ENCODE results near the gene KCNN1. TPM values are rescaled to one million over a fixed set of nuclear protein-coding genes. Genes with fewer than 3 reads are reported as not detected.

The KCNN1 gene
- total RNA-seq, 1 donor from 2014 or later, result 1.5 TPM

GRCh38 chr19:18013210-18014111 is 46.6 kb downstream of the KCNN1 start:
- H3K36me3 Mint-ChIP-seq (ENCODE audit: low read depth, unreplicated experiment), result peaks cover 6% of the 10 kb centered on the region
- no peak for TF ChIP-seq CTCF (IDR thresholded peaks at IDR 0.05; ENCODE audit: insufficient read depth, low read depth, low read length)
- TF ChIP-seq EZH2 (IDR thresholded peaks at IDR 0.05; ENCODE audit: insufficient read depth, low read length), result no peak
- Histone ChIP-seq H2AFZ (ENCODE audit: low read depth, low read length) (no peak overlapping the region), H3K27me3 (ENCODE audit: insufficient read depth, low read length) (no peaks in the 10 kb centered on the region), H3K9me3 (ENCODE audit: insufficient read depth, low read depth, low read length) (no peaks in the 10 kb centered on the region), H3K36me3 (ENCODE audit: insufficient read depth, low read length) (no peaks in the 10 kb centered on the region), H4K20me1 (ENCODE audit: insufficient read depth, low read length) (no peaks in the 10 kb centered on the region), H3K4me2 (ENCODE audit: low read length) (no peak overlapping the region), H3K9ac (ENCODE audit: low read length) (no peak overlapping the region), H3K4me1 (ENCODE audit: insufficient read depth, low read length) (peaks cover 9% of the 10 kb centered on the region), H3K4me3 (ENCODE audit: insufficient read depth, low read depth, low read length) (no peak overlapping the region), H3K79me2 (ENCODE audit: insufficient read depth, low read length) (no peaks in the 10 kb centered on the region), H3K27ac (ENCODE audit: low read depth, low read length) (no peak overlapping the region)
- FAIRE-seq, result no peak
- H3K9me3 Mint-ChIP-seq (ENCODE audit: unreplicated experiment), result no peaks in the 10 kb centered on the region
- H3K4me1 Mint-ChIP-seq (ENCODE audit: low read depth, unreplicated experiment), result peaks cover 6% of the 10 kb centered on the region
- H3K27me3 Mint-ChIP-seq (ENCODE audit: low read depth, unreplicated experiment), result peaks cover 4% of the 10 kb centered on the region
- DNase-seq (ENCODE audit: low read depth), result no peak
- no peak overlapping the region for H3K27ac Mint-ChIP-seq (ENCODE audit: unreplicated experiment)
- no peak overlapping the region for H3K4me3 Mint-ChIP-seq (ENCODE audit: unreplicated experiment)

GRCh38 chr19:18014197-18014596 is 47.3 kb downstream of the KCNN1 start:
- no peak for TF ChIP-seq EZH2 (IDR thresholded peaks at IDR 0.05; ENCODE audit: insufficient read depth, low read length)
- TF ChIP-seq CTCF (IDR thresholded peaks at IDR 0.05; ENCODE audit: insufficient read depth, low read depth, low read length), result no peak
- H3K4me3 Mint-ChIP-seq (ENCODE audit: unreplicated experiment), result no peak overlapping the region
- Histone ChIP-seq H3K36me3 (ENCODE audit: insufficient read depth, low read length) (no peaks in the 10 kb centered on the region), H3K27me3 (ENCODE audit: insufficient read depth, low read length) (no peaks in the 10 kb centered on the region), H3K9ac (ENCODE audit: low read length) (no peak overlapping the region), H4K20me1 (ENCODE audit: insufficient read depth, low read length) (no peaks in the 10 kb centered on the region), H3K4me3 (ENCODE audit: insufficient read depth, low read depth, low read length) (no peak overlapping the region), H3K4me2 (ENCODE audit: low read length) (no peak overlapping the region), H3K9me3 (ENCODE audit: insufficient read depth, low read depth, low read length) (no peaks in the 10 kb centered on the region), H3K4me1 (ENCODE audit: insufficient read depth, low read length) (peaks cover 2% of the 10 kb centered on the region), H2AFZ (ENCODE audit: low read depth, low read length) (no peak overlapping the region), H3K27ac (ENCODE audit: low read depth, low read length) (no peak overlapping the region), H3K79me2 (ENCODE audit: insufficient read depth, low read length) (no peaks in the 10 kb centered on the region)
- peaks cover 6% of the 10 kb centered on the region for H3K36me3 Mint-ChIP-seq (ENCODE audit: low read depth, unreplicated experiment)
- DNase-seq (ENCODE audit: low read depth) (no peak), FAIRE-seq (no peak)
- H3K4me1 Mint-ChIP-seq (ENCODE audit: low read depth, unreplicated experiment), result peaks cover 4% of the 10 kb centered on the region
- H3K9me3 Mint-ChIP-seq (ENCODE audit: unreplicated experiment), result no peaks in the 10 kb centered on the region
- peaks cover 4% of the 10 kb centered on the region for H3K27me3 Mint-ChIP-seq (ENCODE audit: low read depth, unreplicated experiment)
- no peak overlapping the region for H3K27ac Mint-ChIP-seq (ENCODE audit: unreplicated experiment)
